Kidney (tissue), 14 donors: ENCODE measurements around the gene HARS1. TPM values are rescaled to one million over a fixed set of nuclear protein-coding genes. Genes with fewer than 3 reads are reported as not detected.

Experiments used
- DNase-seq, 5 donors: peaks; one replicate each; pipeline ENCODE4 v3.0.0-alpha.2; 2013 to 2020
- FAIRE-seq: peaks from 2 replicates; lab custom pipeline; 2012; peaks lifted over from hg19 to GRCh38; lab: Jason Lieb, UNC
- H3K27ac ChIP-seq, 2 donors: one replicate each; pipeline ENCODE4 v1.7.0; 2013; ENCODE audit warnings: low read depth in 2 of 2, low read length in 2 of 2, inconsistent platforms in 1 of 2
- H3K27me3 ChIP-seq: one replicate; pipeline ENCODE4 v1.7.1; 2013; ENCODE audit warnings: low read length, inconsistent platforms; ENCODE audit not compliant: control insufficient read depth, insufficient read depth
- H3K36me3 ChIP-seq, 3 donors: one replicate each; pipeline versions ENCODE4 v1.7.0 to v1.7.1; 2013; ENCODE audit warnings: low read length in 3 of 3, control low read depth in 1 of 3, inconsistent platforms in 1 of 3; ENCODE audit not compliant: insufficient read depth in 3 of 3, control insufficient read depth in 2 of 3
- H3K4me1 ChIP-seq, 3 donors: one replicate each; pipeline versions ENCODE4 v1.7.0 to v1.7.1; 2013; ENCODE audit warnings: low read length in 3 of 3, inconsistent platforms in 1 of 3, low read depth in 1 of 3; ENCODE audit not compliant: control insufficient read depth in 2 of 3, insufficient read depth in 2 of 3
- H3K4me3 ChIP-seq, 3 donors: one replicate each; pipeline versions ENCODE4 v1.7.0 to v1.8.1; 2013; ENCODE audit warnings: low read length in 3 of 3, control low read depth in 1 of 3, inconsistent platforms in 1 of 3
- H3K9ac ChIP-seq, 3 donors: one replicate each; pipeline versions ENCODE4 v1.7.0 to v1.7.1; 2013; ENCODE audit warnings: low read length in 3 of 3, control low read depth in 1 of 3, inconsistent platforms in 1 of 3
- H3K9me3 ChIP-seq, 3 donors: one replicate each; pipeline versions ENCODE4 v1.7.0 to v1.7.1; 2013; ENCODE audit warnings: low read length in 3 of 3, control low read depth in 1 of 3, inconsistent platforms in 1 of 3; ENCODE audit not compliant: control insufficient read depth in 2 of 3, insufficient read depth in 1 of 3
- intact Hi-C: fragments of 100-400 bp; cut with DNase I; formaldehyde crosslinking; loops from one replicate; pipeline ENCODE4 v1.11.1; 2022
- polyA plus RNA-seq: library from polyadenylated mRNA; stranded (reverse); fragments of 350-450 nt; fragmentation: Illumina TruSeq; extraction: RNeasy Lipid Tissue Mini Kit (QIAGEN cat#74804); gene quantifications from one replicate; pipeline ENCODE4 v1.2.3, GENCODE V29; 2014; ENCODE audit warnings: low read depth, low replicate concordance; ENCODE audit not compliant: insufficient read depth
- total RNA-seq: library from RNA; stranded (reverse); fragmentation: NEBNext Ultra II Directional; extraction: Animal tissue kit (Norgen Biotek cat#: 25700); gene quantifications from one replicate; pipeline ENCODE4 v1.2.1, GENCODE V29; 2021
- TF ChIP-seq, protein P1 (sequence below): IDR thresholded peaks from 3 replicates; pipeline ENCODE4 v1.5.1; 2012; ENCODE audit warnings: mild to moderate bottlenecking, moderate library complexity, borderline replicate concordance; ENCODE audit not compliant: insufficient read depth; ENCODE audit errors: extremely low read depth
- donor health status: control.
- donor health status: control.
- donor health status: control.
- donor health status: control.
- donor health status: control.
- donor health status: DM: yes; HTN: yes; CAD: no.
- donor health status: Normal renal cell carcinoma (clear cell type).

HARS1 gene
- total and polyA plus RNA-seq, 2 donors from 2014 or later: 48.6 to 52.2 TPM

DNA sequence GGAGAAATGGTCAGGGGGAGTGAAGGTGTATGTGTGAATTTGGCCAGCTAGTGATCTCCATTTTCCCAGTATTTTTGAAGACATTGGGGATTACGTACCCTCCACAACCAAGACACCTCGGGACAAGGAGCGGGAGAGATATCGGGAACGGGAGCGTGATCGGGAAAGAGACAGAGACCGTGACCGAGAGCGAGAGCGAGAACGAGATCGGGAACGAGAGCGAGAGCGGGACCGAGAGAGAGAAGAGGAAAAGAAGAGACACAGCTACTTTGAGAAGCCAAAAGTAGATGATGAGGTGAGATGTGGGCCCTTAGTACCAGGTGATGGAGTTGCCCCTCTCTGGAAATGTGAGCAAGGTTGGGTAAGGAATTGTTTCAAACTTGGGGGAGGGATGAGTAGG lies 32.3 kb downstream of the HARS1 start:
- Histone ChIP-seq H3K4me3 (no peak overlapping the region), H3K4me1 (no peaks in the 10 kb centered on the region), H3K36me3 (peaks cover 5 to 70% (median 63%) of the 10 kb centered on the region in 3 donors), H3K27ac (no peak overlapping the region), H3K27me3 (no peaks in the 10 kb centered on the region), H3K9me3 (no peaks in the 10 kb centered on the region), H3K9ac (no peak overlapping the region)
- TF ChIP-seq, protein P1, sequence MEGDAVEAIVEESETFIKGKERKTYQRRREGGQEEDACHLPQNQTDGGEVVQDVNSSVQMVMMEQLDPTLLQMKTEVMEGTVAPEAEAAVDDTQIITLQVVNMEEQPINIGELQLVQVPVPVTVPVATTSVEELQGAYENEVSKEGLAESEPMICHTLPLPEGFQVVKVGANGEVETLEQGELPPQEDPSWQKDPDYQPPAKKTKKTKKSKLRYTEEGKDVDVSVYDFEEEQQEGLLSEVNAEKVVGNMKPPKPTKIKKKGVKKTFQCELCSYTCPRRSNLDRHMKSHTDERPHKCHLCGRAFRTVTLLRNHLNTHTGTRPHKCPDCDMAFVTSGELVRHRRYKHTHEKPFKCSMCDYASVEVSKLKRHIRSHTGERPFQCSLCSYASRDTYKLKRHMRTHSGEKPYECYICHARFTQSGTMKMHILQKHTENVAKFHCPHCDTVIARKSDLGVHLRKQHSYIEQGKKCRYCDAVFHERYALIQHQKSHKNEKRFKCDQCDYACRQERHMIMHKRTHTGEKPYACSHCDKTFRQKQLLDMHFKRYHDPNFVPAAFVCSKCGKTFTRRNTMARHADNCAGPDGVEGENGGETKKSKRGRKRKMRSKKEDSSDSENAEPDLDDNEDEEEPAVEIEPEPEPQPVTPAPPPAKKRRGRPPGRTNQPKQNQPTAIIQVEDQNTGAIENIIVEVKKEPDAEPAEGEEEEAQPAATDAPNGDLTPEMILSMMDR: no peak
- intact Hi-C loops: no loop called here
- FAIRE-seq (no peak), DNase-seq (no peak)

DNA sequence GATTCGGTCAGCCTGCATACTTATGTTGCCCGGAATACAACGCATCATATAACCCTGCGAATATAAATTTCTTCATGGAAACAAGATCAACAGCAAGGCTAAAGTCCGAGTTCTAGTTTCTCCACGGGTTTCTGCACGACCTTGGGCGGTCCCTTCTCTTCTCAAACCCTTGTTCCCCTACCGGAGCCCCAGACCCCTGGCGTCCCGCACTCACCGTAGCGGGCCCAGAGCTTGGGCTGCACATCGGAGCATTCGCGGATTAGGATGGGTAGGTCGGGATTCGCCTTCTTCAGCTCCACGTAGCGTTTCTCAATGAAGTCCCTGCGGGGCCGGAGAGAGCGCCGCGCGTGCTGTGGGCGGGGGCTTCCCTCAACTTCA lies 44.1 kb downstream of the HARS1 start:
- TF ChIP-seq, protein P1: no peak
- Histone ChIP-seq H3K4me1 (peaks cover 3 to 14% (median 5%) of the 10 kb centered on the region in 3 donors), H3K27me3 (no peaks in the 10 kb centered on the region), H3K36me3 (peaks cover 0 to 23% (median 23%) of the 10 kb centered on the region in 3 donors), H3K9me3 (no peaks in the 10 kb centered on the region), H3K27ac (peak overlapping the region; percentile 63 to 80), H3K4me3 (peak overlapping the region; percentile 92 to 100 (median 99)), H3K9ac (peak overlapping the region; percentile 52 to 99 (median 59))
- intact Hi-C loops: loop anchor here (10.0 kb wide), 1 partner anchor 102 kb away; the partner anchor contains the start of gene EIF4EBP3
- no peak for FAIRE-seq
- no peak for DNase-seq

DNA sequence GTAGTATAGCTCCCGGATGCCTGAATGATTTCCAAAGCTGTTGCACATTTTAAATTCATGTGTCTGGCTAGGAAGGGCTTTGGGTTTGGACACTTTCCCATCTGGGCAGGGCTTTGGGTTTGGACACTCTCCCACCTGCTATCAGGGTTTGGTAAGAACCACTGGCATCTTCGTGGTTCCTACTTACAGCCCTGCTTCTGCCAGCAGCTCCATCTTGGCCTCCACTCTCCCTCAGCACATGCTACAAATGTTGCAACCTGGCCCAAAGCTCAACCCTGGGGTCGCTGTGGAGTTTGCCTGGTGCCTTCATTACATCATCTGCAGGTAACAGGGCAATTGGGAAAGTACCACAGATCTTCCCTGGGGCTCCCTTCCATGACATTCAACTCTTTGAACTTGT lies 48.5 kb downstream of the HARS1 start:
- FAIRE-seq: no peak
- H3K36me3 ChIP-seq: peaks cover 0 to 15% (median 13%) of the 10 kb centered on the region in 3 donors
- H3K9ac ChIP-seq: no peak overlapping the region
- TF ChIP-seq, protein P1: no peak
- peaks cover 5 to 15% (median 6%) of the 10 kb centered on the region in 3 donors for H3K4me1 ChIP-seq
- H3K9me3 ChIP-seq: no peaks in the 10 kb centered on the region
- no peak overlapping the region for H3K4me3 ChIP-seq
- no peaks in the 10 kb centered on the region for H3K27me3 ChIP-seq
- no peak for DNase-seq
- intact Hi-C loops: loop anchor here (10.0 kb wide), 1 partner anchor 98 kb away; the partner anchor contains the start of gene EIF4EBP3
- H3K27ac ChIP-seq: no peak overlapping the region
